H1 (cell line): ENCODE measurements around the gene KRTAP10-7. TPM values are rescaled to one million over a fixed set of nuclear protein-coding genes. Genes with fewer than 3 reads are reported as not detected.

Experiments used
- CTCF ChIP-seq, 3 experiments: IDR thresholded peaks; 1 replicate in 2 of 3; 2 replicates in 1 of 3; pipeline versions ENCODE4 v1.5.1 to v1.6.1; 2011; ENCODE audit warnings: low read length in 3 of 3, mild to moderate bottlenecking in 3 of 3, inconsistent platforms in 2 of 3, low read depth in 1 of 3, moderate library complexity in 1 of 3; ENCODE audit not compliant: insufficient read depth in 1 of 3; ENCODE audit errors: control extremely low read depth in 1 of 3
- KDM5A ChIP-seq: fragments of 200-600 bp; IDR thresholded peaks from 2 replicates; pipeline ENCODE4 v1.7.1; 2012; ENCODE audit warnings: mild to moderate bottlenecking, low read length, inconsistent platforms, mixed read lengths
- RAD21 ChIP-seq, 2 experiments: IDR thresholded peaks in 1 of 2; conservative IDR thresholded peaks in 1 of 2; 2 replicates each; pipeline ENCODE4 v1.6.1; 2011; ENCODE audit warnings: low read depth in 2 of 2, low read length in 2 of 2, improper control_type of control experiment in 1 of 2, inconsistent platforms in 1 of 2, mild to moderate bottlenecking in 1 of 2, moderate library complexity in 1 of 2
- SIN3A ChIP-seq, 2 experiments: IDR thresholded peaks in 1 of 2; conservative IDR thresholded peaks in 1 of 2; 2 replicates each; pipeline ENCODE4 v1.6.1; 2011 to 2012; ENCODE audit warnings: low read length in 2 of 2, improper control_type of control experiment in 1 of 2, low read depth in 1 of 2, mild to moderate bottlenecking in 1 of 2
- SUZ12 ChIP-seq: fragments of 200-600 bp; sonication (generic); IDR thresholded peaks from 2 replicates; pipeline ENCODE4 v1.6.1; 2012; ENCODE audit warnings: mild to moderate bottlenecking, inconsistent platforms, low read length, moderate library complexity, mixed read lengths
- YY1 ChIP-seq: IDR thresholded peaks from 2 replicates; pipeline ENCODE4 v1.6.1; 2011; ENCODE audit warnings: low read depth, mild to moderate bottlenecking, low read length
- polyA plus RNA-seq, 7 experiments: library from polyadenylated mRNA; depleted of rRNA in 3 of 7; stranded (reverse) in 5 of 7; unstranded in 2 of 7; fragments of >200 nt in 5 of 7; fragments of 200-250 nt in 2 of 7; gene quantifications; 1 replicate in 5 of 7; 2 replicates in 1 of 7; 4 replicates in 1 of 7; pipeline versions ENCODE4 v1.2.1 to v1.2.3, GENCODE V29; 2011 to 2013; ENCODE audit warnings: missing spikeins in 2 of 7, mixed read lengths in 2 of 7
- total RNA-seq: library from RNA; stranded (reverse); fragmentation: NEBNext Ultra II Directional; extraction: Animal tissue kit (Norgen Biotek cat#: 25700); gene quantifications from 2 replicates; pipeline ENCODE4 v1.2.1, GENCODE V29; 2021

The KRTAP10-7 gene
- total and polyA plus RNA-seq, 2 of the 8 experiments (the other 6 are each of a cell fraction or from before 2014, with no cell fraction given), result not detected

GRCh38 chr21:44566403-44566802 is 34.0 kb upstream of the KRTAP10-7 start (continued):
- no peak for TF ChIP-seq CTCF (IDR thresholded peaks at IDR 0.05; ENCODE audit: control extremely low read depth in 1 of 3, insufficient read depth in 1 of 3, low read depth in 1 of 3, low read length in 3 of 3)
- TF ChIP-seq SIN3A (conservative IDR thresholded peaks at IDR 0.05 in 1 of 2, IDR thresholded peaks at IDR 0.05 in 1 of 2; ENCODE audit: low read depth in 1 of 2, low read length in 2 of 2), result no peak
- no peak for TF ChIP-seq RAD21 (IDR thresholded peaks at IDR 0.05 in 1 of 2, conservative IDR thresholded peaks at IDR 0.05 in 1 of 2; ENCODE audit: low read depth in 2 of 2, low read length in 2 of 2)
- TF ChIP-seq SUZ12, result no peak
- no peak for TF ChIP-seq KDM5A
- TF ChIP-seq YY1, result no peak
